ENCODE data around the gene MYEOV. TPM values are rescaled to one million over a fixed set of nuclear protein-coding genes. Genes with fewer than 3 reads are reported as not detected.
A peak's percentile ranks its signal among the peaks of the same experiment; 100 is the strongest.

Gene MYEOV
- total RNA-seq, 1 donor from 2014 or later, result 0.87 TPM

DNA sequence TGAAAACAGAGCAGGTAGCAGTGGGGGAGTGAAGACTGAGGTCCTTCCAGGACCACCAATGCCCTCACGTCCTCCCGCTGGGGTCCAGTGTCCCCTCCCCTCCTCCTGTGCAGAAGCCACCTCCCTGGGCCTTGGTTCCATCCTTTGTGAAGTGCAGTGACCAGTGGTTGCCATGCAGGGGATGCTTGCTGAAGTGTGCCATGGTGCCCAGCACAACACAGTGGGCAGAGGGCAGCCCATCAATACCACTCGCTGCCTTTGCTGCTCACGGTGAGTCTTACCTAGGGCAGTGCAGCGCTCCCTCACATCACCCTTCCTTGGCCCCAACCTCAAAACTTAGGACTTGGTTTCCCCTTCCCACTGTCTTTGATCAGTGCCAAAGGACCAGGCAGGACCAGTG is 12.9 kb downstream of the MYEOV start:
- TF ChIP-seq, protein P1, sequence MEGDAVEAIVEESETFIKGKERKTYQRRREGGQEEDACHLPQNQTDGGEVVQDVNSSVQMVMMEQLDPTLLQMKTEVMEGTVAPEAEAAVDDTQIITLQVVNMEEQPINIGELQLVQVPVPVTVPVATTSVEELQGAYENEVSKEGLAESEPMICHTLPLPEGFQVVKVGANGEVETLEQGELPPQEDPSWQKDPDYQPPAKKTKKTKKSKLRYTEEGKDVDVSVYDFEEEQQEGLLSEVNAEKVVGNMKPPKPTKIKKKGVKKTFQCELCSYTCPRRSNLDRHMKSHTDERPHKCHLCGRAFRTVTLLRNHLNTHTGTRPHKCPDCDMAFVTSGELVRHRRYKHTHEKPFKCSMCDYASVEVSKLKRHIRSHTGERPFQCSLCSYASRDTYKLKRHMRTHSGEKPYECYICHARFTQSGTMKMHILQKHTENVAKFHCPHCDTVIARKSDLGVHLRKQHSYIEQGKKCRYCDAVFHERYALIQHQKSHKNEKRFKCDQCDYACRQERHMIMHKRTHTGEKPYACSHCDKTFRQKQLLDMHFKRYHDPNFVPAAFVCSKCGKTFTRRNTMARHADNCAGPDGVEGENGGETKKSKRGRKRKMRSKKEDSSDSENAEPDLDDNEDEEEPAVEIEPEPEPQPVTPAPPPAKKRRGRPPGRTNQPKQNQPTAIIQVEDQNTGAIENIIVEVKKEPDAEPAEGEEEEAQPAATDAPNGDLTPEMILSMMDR (IDR thresholded peaks at IDR 0.05), result no peak
- H3K27ac Mint-ChIP-seq (ENCODE audit: unreplicated experiment), result no peak overlapping the region
- no peaks in the 10 kb centered on the region for H3K36me3 Mint-ChIP-seq (ENCODE audit: low read depth)
- DNase-seq (ENCODE audit: low spot score), result peak; percentile 68
- no peak overlapping the region for H3K4me3 Mint-ChIP-seq (ENCODE audit: unreplicated experiment)
- peaks cover 7% of the 10 kb centered on the region for H3K27me3 Mint-ChIP-seq (ENCODE audit: low read depth)
- no peaks in the 10 kb centered on the region for H3K9me3 Mint-ChIP-seq (ENCODE audit: low read depth)
- H3K4me1 Mint-ChIP-seq (ENCODE audit: low read depth), result peaks cover 33% of the 10 kb centered on the region

DNA sequence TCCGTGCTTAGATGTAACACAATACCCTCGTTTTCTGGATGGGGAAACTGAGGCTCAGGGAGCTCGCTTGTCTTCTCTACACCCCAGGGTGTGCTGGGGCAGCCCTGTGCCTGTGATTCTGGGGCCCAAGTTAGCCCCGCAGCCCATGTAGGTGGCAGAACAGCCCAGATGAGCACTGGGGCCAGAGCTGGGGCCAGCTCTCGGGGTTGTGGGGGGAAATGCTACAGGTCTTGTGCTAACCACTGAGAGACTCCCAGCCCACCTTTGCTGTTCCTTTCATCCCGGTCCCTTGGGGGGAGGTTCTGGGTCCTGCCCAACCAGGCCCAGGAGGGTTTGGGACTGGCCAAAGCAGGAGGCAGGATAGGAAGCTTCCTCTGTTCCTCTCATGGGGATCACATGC is 13.5 kb downstream of the MYEOV start:
- Mint-ChIP-seq H3K36me3 (ENCODE audit: low read depth) (no peaks in the 10 kb centered on the region), H3K9me3 (ENCODE audit: low read depth) (no peaks in the 10 kb centered on the region), H3K27ac (ENCODE audit: unreplicated experiment) (no peak overlapping the region), H3K4me1 (ENCODE audit: low read depth) (peaks cover 30% of the 10 kb centered on the region), H3K4me3 (ENCODE audit: unreplicated experiment) (no peak overlapping the region), H3K27me3 (ENCODE audit: low read depth) (peaks cover 7% of the 10 kb centered on the region)
- peak; percentile 52 for DNase-seq (ENCODE audit: low spot score)
- TF ChIP-seq, protein P1 (IDR thresholded peaks at IDR 0.05), result no peak

DNA sequence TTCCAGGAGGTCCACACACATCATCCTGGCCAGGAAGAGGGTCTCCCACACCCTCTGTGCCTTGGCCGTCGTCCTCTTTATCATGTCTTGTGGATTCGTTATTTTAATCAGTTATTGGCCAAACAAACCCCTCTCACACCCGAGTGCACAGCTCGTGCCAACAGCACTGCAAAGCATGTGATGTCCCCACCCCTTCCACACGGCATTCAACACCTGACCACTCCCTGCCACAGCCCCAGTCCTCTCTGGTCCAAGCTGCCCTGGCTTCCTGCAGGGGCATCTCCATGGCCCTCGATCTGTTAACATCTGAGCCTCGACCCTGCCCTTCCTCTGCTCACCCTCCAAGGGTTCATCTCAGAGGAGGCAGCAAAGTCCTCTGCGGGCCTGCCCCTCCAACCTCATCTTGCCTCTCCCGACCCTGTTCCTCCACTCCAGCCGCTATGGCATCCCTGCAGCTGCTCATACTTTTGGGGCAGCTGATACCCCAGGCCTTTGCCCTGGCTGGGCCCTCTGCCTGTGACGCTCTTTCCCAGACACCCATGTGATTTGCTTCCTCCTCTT is 14.0 kb downstream of the MYEOV start:
- TF ChIP-seq, protein P1 (IDR thresholded peaks at IDR 0.05), result no peak
- Mint-ChIP-seq H3K36me3 (ENCODE audit: low read depth) (no peaks in the 10 kb centered on the region), H3K4me3 (ENCODE audit: unreplicated experiment) (no peak overlapping the region), H3K27me3 (ENCODE audit: low read depth) (peaks cover 7% of the 10 kb centered on the region), H3K9me3 (ENCODE audit: low read depth) (no peaks in the 10 kb centered on the region), H3K27ac (ENCODE audit: unreplicated experiment) (no peak overlapping the region), H3K4me1 (ENCODE audit: low read depth) (peaks cover 26% of the 10 kb centered on the region)
- DNase-seq (ENCODE audit: low spot score), result peak; percentile 80

DNA sequence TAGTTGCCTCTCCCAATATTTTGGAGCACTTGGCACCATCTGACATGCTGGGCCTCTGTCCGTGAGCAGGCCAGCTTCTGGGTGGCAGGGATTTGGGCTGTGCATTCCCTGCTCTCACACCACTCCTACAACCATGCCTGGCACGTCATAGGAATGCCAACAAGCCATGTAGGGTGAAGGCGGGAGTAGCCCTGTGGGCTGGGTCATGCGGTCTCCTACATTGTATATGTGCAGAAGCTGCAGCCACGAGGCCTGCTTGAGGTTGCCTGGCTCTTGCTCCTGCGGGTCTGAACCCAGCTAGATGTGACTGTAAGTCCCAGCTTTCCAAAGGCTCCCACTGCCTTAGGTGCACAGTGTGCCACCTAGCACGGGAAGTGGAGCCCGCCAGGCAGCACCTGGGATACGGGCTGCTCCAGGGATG is 14.5 kb downstream of the MYEOV start:
- peaks cover 7% of the 10 kb centered on the region for H3K27me3 Mint-ChIP-seq (ENCODE audit: low read depth)
- H3K36me3 Mint-ChIP-seq (ENCODE audit: low read depth), result no peaks in the 10 kb centered on the region
- H3K4me3 Mint-ChIP-seq (ENCODE audit: unreplicated experiment), result no peak overlapping the region
- TF ChIP-seq, protein P1 (IDR thresholded peaks at IDR 0.05), result no peak
- peaks cover 20% of the 10 kb centered on the region for H3K4me1 Mint-ChIP-seq (ENCODE audit: low read depth)
- no peak for DNase-seq (ENCODE audit: low spot score)
- no peaks in the 10 kb centered on the region for H3K9me3 Mint-ChIP-seq (ENCODE audit: low read depth)
- no peak overlapping the region for H3K27ac Mint-ChIP-seq (ENCODE audit: unreplicated experiment)

DNA sequence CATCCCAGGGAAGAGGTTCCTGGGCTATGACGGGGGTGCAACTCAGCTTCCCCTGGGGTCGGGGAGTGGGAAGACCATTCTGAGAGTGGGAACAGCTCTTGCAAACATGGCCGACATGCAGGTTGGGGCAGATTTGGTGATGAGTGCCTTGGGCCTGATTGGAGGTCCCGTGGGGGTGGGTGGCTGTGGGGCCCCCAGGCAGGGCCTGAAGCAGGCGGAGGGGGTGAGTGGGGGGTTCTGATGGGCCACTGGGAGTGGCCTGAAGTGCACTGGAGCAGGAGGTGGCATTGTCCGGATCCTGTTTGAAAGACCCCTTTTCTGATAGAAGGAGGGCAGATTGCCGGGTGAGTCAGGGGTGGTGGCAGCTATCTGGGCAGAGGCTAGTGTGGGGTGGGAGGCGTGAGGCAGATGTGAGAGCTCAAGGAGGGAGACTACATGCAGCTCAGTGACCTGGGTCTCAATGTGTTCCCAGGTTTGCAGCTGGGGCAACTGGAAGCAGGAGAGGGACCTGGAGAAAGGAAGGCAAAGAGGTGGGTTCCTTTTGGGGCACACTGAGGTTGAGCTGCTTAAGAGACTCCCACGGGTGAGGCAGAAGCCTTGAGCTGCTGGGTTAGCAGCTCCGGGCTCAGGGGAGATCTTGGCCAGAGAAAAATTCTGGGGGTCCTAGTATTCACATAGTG is 15.1 kb downstream of the MYEOV start:
- H3K4me3 Mint-ChIP-seq (ENCODE audit: unreplicated experiment), result no peak overlapping the region
- H3K27me3 Mint-ChIP-seq (ENCODE audit: low read depth), result peaks cover 7% of the 10 kb centered on the region

More for the DNA sequence above, 15.1 kb downstream of the MYEOV start:
- peak; percentile 64 for DNase-seq (ENCODE audit: low spot score)
- TF ChIP-seq, protein P1 (IDR thresholded peaks at IDR 0.05), result no peak
- Mint-ChIP-seq H3K27ac (ENCODE audit: unreplicated experiment) (no peak overlapping the region), H3K36me3 (ENCODE audit: low read depth) (no peaks in the 10 kb centered on the region), H3K4me1 (ENCODE audit: low read depth) (peaks cover 19% of the 10 kb centered on the region), H3K9me3 (ENCODE audit: low read depth) (no peaks in the 10 kb centered on the region)
